Mesenchymal stem cell (in vitro differentiated cells and primary cell): ENCODE data around the gene ADORA2B.

Experiments
- DNase-seq: peaks from one replicate; pipeline ENCODE4 v3.0.0-alpha.2; 2013
- H2AFZ ChIP-seq: one replicate; pipeline ENCODE4 v1.6.1; 2013; ENCODE audit warnings: low read depth, mild to moderate bottlenecking, control low read depth, inconsistent platforms, low read length, moderate library complexity
- H2AK5ac ChIP-seq: 2 replicates; pipeline ENCODE4 v1.6.1; 2013; ENCODE audit warnings: low read length, moderate library complexity, mild to moderate bottlenecking, inconsistent platforms; ENCODE audit not compliant: severe bottlenecking
- H2BK120ac ChIP-seq: one replicate; pipeline ENCODE4 v1.6.1; 2013; ENCODE audit warnings: low read depth, mild to moderate bottlenecking, inconsistent platforms, low read length, moderate library complexity
- H2BK12ac ChIP-seq, 2 experiments: one replicate each; pipeline ENCODE4 v1.6.1; 2013; ENCODE audit warnings: inconsistent platforms in 2 of 2, low read length in 2 of 2, mild to moderate bottlenecking in 2 of 2, moderate library complexity in 2 of 2, control low read depth in 1 of 2
- H2BK15ac ChIP-seq: one replicate; pipeline ENCODE4 v1.6.1; 2013; ENCODE audit warnings: mild to moderate bottlenecking, low read depth, inconsistent platforms; ENCODE audit not compliant: poor library complexity, severe bottlenecking
- H2BK5ac ChIP-seq: 2 replicates; pipeline ENCODE4 v1.6.1; 2013; ENCODE audit warnings: low read depth, mild to moderate bottlenecking, low read length, control low read depth, inconsistent platforms; ENCODE audit not compliant: poor library complexity, severe bottlenecking
- H3K14ac ChIP-seq, 2 experiments: one replicate each; pipeline ENCODE4 v1.6.1; 2013; ENCODE audit warnings: inconsistent platforms in 2 of 2, low read length in 2 of 2, control low read depth in 1 of 2, mild to moderate bottlenecking in 1 of 2, moderate library complexity in 1 of 2
- H3K18ac ChIP-seq, 2 experiments: one replicate each; pipeline ENCODE4 v1.6.1; 2013; ENCODE audit warnings: inconsistent platforms in 2 of 2, low read length in 2 of 2, control low read depth in 1 of 2, low read depth in 1 of 2, mild to moderate bottlenecking in 1 of 2
- H3K23ac ChIP-seq, 2 experiments: one replicate each; pipeline ENCODE4 v1.6.1; 2013; ENCODE audit warnings: inconsistent platforms in 2 of 2, low read length in 2 of 2, mild to moderate bottlenecking in 2 of 2, moderate library complexity in 2 of 2, control low read depth in 1 of 2
- H3K27ac ChIP-seq: 2 replicates; pipeline ENCODE4 v1.5.1; 2013; ENCODE audit warnings: mild to moderate bottlenecking, moderate library complexity, low read length, control low read depth, inconsistent platforms; ENCODE audit not compliant: poor library complexity, severe bottlenecking
- H3K27me3 ChIP-seq, 2 experiments: 2 replicates each; pipeline versions ENCODE4 v1.6.1 to v1.7.0; 2013; ENCODE audit warnings: low read length in 2 of 2, mild to moderate bottlenecking in 2 of 2, moderate library complexity in 2 of 2, control low read depth in 1 of 2, inconsistent platforms in 1 of 2; ENCODE audit not compliant: control insufficient read depth in 1 of 2, insufficient read depth in 1 of 2
- H3K36me3 ChIP-seq, 2 experiments: 2 replicates each; pipeline versions ENCODE4 v1.6.1 to v1.7.0; 2013; ENCODE audit warnings: low read length in 2 of 2, control low read depth in 1 of 2, inconsistent platforms in 1 of 2, low read depth in 1 of 2, mild to moderate bottlenecking in 1 of 2; ENCODE audit not compliant: insufficient read depth in 2 of 2, control insufficient read depth in 1 of 2
- H3K4ac ChIP-seq, 2 experiments: one replicate each; pipeline ENCODE4 v1.6.1; 2013; ENCODE audit warnings: inconsistent platforms in 2 of 2, low read length in 2 of 2, mild to moderate bottlenecking in 2 of 2, moderate library complexity in 2 of 2, control low read depth in 1 of 2, low read depth in 1 of 2
- H3K4me1 ChIP-seq: 2 replicates; pipeline ENCODE4 v1.6.1; 2013; ENCODE audit warnings: low read depth, low read length, control low read depth; ENCODE audit not compliant: control insufficient read depth, insufficient read depth
- H3K4me2 ChIP-seq: 2 replicates; pipeline ENCODE4 v1.6.1; 2013; ENCODE audit warnings: low read length, mild to moderate bottlenecking, inconsistent platforms; ENCODE audit not compliant: poor library complexity, severe bottlenecking
- H3K4me3 ChIP-seq, 2 experiments: 2 replicates each; pipeline versions ENCODE4 v1.5.1 to v1.7.0; 2013; ENCODE audit warnings: low read length in 2 of 2, mild to moderate bottlenecking in 2 of 2, control low read depth in 1 of 2, low read depth in 1 of 2; ENCODE audit not compliant: insufficient read depth in 1 of 2
- H3K79me1 ChIP-seq: replicated peaks from 2 replicates; pipeline ENCODE4 v1.6.1; 2013; ENCODE audit warnings: mild to moderate bottlenecking, control low read depth, low read length, inconsistent platforms; ENCODE audit not compliant: poor library complexity, severe bottlenecking
- H3K9ac ChIP-seq: 2 replicates; pipeline ENCODE4 v1.7.0; 2013; ENCODE audit warnings: mild to moderate bottlenecking, low read length, moderate library complexity
- H3K9me3 ChIP-seq: 2 replicates; pipeline ENCODE4 v1.7.0; 2013; ENCODE audit warnings: mild to moderate bottlenecking, low read length; ENCODE audit not compliant: control insufficient read depth
- H4K8ac ChIP-seq: one replicate; pipeline ENCODE4 v1.6.1; 2013; ENCODE audit warnings: inconsistent platforms, mild to moderate bottlenecking, low read length, moderate library complexity
- H4K91ac ChIP-seq: one replicate; pipeline ENCODE4 v1.6.1; 2013; ENCODE audit warnings: mild to moderate bottlenecking, low read length, inconsistent platforms
- WGBS: methylation state at CpG from one replicate; pipeline ENCODE4 v1.1.7; 2013; ENCODE audit warnings: mixed read lengths; 5-methylcytosine and 5-hydroxymethylcytosine counted together

ADORA2B gene

DNA sequence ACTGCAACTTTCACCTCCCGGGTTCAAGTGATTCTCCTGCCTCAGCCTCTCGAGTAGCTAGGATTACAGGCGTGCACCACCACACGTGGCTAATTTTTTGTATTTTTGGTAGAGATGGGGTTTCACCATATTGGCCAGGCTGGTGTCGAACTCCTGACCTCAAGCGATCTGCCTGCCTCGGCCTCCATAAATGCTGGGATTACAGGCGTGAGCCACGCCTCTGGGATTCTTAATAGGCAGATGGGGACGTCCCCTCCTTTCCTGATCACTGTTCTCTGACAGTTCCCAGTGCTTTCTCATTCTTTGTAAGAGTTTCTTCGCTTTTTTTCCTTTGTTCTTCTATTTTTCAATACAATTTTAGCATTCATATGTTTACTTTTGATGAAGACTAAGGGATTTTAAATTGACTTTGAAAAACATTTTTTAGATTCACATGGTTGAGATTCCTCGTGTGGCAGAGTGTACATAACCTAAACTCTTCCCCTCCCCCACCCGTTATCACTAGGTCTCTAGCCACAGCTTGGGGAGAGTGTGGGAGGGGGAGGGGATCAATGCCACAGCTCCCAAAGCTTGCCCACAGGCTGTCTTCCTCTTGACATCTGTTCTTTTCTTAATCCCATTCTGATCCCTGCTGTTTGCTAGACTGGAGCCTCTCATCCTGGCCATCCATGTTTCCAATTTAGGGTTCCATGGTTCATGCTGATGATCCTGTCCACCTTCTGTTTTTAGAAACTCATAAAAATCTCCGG lies 11.0 kb downstream of the ADORA2B start:
- no peak overlapping the region for H4K91ac ChIP-seq
- peaks cover 0 to 9% of the 10 kb centered on the region in 2 experiments for H3K36me3 ChIP-seq
- no peak overlapping the region for H3K14ac ChIP-seq
- no peak overlapping the region for H2BK12ac ChIP-seq
- WGBS: 87% methylated on average over 11 of the region's 14 CpGs
- no peak overlapping the region for H2BK5ac ChIP-seq
- no peak overlapping the region for H3K27ac ChIP-seq
- no peak overlapping the region for H2AK5ac ChIP-seq
- H3K4me2 ChIP-seq: no peak overlapping the region
- no peak overlapping the region for H3K23ac ChIP-seq
- no peak for DNase-seq
- H3K4me1 ChIP-seq: peaks cover 27% of the 10 kb centered on the region
- no peaks in the 10 kb centered on the region for H3K9me3 ChIP-seq
- no peak overlapping the region for H2AFZ ChIP-seq
- H3K9ac ChIP-seq: no peak overlapping the region
- peaks cover 5% of the 10 kb centered on the region for H3K79me1 ChIP-seq
- H3K27me3 ChIP-seq: no peaks in the 10 kb centered on the region
- H3K4me3 ChIP-seq: no peak overlapping the region
- no peak overlapping the region for H2BK15ac ChIP-seq
- H2BK120ac ChIP-seq: no peak overlapping the region
- H4K8ac ChIP-seq: peak overlapping the region; percentile 0
- peak overlapping the region in 1 of 2 experiments; percentile 24 for H3K4ac ChIP-seq
- peak overlapping the region in 1 of 2 experiments; percentile 55 for H3K18ac ChIP-seq

DNA sequence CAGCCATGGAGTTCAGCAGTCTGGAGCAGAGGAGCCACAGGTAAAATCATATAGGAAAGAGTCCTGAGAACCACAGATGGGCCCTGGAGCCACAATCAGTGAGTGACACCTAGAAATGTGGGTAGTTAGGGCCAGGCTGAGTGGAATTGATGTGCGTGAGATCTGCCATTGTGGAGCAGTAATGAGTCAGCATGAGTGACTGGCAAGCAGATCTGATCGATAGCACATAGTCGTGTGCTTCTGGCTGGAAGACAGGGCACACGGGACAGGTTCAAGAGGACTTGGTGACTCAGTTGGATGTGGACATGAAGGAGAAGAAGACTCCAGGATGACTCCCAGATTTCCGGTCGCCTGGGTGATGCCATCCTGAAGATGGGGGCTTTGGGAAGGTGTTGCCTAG lies 12.3 kb downstream of the ADORA2B start:
- H2AK5ac ChIP-seq: no peak overlapping the region

DNA sequence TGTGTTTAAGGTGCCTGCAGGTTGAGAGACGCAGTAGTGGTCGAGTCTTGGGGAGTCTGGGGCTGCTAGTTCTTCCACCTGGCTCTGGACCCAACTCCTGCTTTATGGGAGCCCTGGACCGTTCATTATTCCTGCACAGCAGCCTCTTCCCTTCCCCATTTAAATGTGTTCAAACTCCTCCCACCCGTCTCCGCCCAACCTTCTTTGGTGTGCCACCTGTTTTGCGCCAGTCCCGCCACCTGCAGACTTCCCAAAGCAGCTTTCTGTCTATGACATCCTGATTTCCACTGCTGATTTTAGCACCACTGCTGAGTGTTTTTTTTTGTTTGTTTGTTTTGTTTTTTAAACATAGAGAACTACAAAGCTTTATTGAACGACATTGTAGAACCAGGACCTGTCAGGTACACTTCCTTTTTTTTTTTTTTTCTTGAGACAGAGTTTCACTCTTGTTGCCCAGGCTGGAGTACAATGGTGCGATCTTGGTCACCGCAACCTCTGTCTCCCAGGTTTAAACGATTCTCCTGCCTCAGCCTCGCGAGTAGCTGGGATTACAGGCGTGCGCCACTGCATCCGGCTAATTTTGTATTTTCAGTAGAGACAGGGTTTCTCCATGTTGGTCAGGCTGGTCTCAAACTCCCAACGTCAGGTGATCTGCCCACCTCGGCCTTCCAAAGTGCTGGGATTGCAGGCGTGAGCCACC lies 12.8 kb downstream of the ADORA2B start:
- Histone ChIP-seq H3K4me3 (no peak overlapping the region), H3K9me3 (no peaks in the 10 kb centered on the region), H2BK15ac (no peak overlapping the region), H3K27me3 (no peaks in the 10 kb centered on the region), H2AK5ac (peak overlapping the region; percentile 59), H3K18ac (no peak overlapping the region), H2BK5ac (no peak overlapping the region), H3K4me2 (no peak overlapping the region), H3K36me3 (no peaks in the 10 kb centered on the region), H3K14ac (no peak overlapping the region), H3K4me1 (peaks cover 17% of the 10 kb centered on the region), H3K23ac (no peak overlapping the region), H3K27ac (no peak overlapping the region), H2BK12ac (no peak overlapping the region), H3K4ac (peak overlapping the region in 1 of 2 experiments; percentile 68), H2BK120ac (no peak overlapping the region), H4K8ac (peak overlapping the region; percentile 84), H3K79me1 (no peaks in the 10 kb centered on the region), H4K91ac (peak overlapping the region; percentile 94), H2AFZ (no peak overlapping the region), H3K9ac (no peak overlapping the region)
- DNase-seq: no peak
- 97% methylated on average over 18 of the region's 19 CpGs for WGBS

More for the DNA sequence above, 12.3 kb downstream of the ADORA2B start:
- Histone ChIP-seq H3K4ac (peak overlapping the region in 1 of 2 experiments; percentile 2), H3K4me1 (peaks cover 20% of the 10 kb centered on the region), H3K23ac (no peak overlapping the region), H2AFZ (no peak overlapping the region), H3K9me3 (no peaks in the 10 kb centered on the region), H4K91ac (no peak overlapping the region), H4K8ac (no peak overlapping the region), H2BK12ac (peak overlapping the region in 1 of 2 experiments; percentile 0), H3K27ac (no peak overlapping the region), H2BK120ac (no peak overlapping the region), H3K9ac (no peak overlapping the region), H3K79me1 (no peaks in the 10 kb centered on the region), H3K14ac (no peak overlapping the region), H3K4me2 (no peak overlapping the region), H3K27me3 (no peaks in the 10 kb centered on the region), H3K4me3 (no peak overlapping the region), H3K18ac (peak overlapping the region in 1 of 2 experiments; percentile 18), H2BK15ac (no peak overlapping the region), H3K36me3 (no peaks in the 10 kb centered on the region), H2BK5ac (no peak overlapping the region)
- 74% methylated on average over 6 of the region's 6 CpGs for WGBS
- peak; percentile 38 for DNase-seq

DNA sequence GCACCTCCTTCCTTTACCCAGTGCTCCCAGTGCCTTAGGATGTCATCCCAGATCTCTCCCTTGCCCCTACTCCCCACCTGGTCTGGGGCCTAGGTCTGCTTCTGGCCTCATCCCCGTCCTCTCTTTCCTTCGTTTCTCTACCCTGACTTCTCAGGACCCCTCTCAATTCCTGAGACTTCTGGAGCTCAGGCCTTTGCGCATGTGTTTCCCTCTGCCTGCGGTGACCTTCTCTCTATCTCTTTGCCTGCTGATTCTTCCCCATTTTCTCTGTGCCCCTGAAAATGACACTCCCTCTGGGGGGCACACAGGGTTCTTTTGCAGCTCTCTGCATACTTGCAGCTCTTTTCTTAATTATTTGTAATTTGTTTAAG lies 13.5 kb downstream of the ADORA2B start:
- H2BK5ac ChIP-seq: no peak overlapping the region
- no peak overlapping the region for H3K14ac ChIP-seq
- H2BK12ac ChIP-seq: peak overlapping the region; percentile 59 to 84
- peak overlapping the region; percentile 64 for H2BK120ac ChIP-seq
- H3K27me3 ChIP-seq: no peaks in the 10 kb centered on the region
- peak overlapping the region in 1 of 2 experiments; percentile 68 for H3K4ac ChIP-seq
- H3K27ac ChIP-seq: peak overlapping the region; percentile 92
- peak overlapping the region; percentile 94 for H4K91ac ChIP-seq
- H3K9me3 ChIP-seq: no peaks in the 10 kb centered on the region
- peak overlapping the region; percentile 84 for H4K8ac ChIP-seq
- WGBS: 83% methylated on average over 4 of the region's 4 CpGs
- H3K23ac ChIP-seq: no peak overlapping the region
- peak overlapping the region; percentile 33 for H2AK5ac ChIP-seq
- peak overlapping the region; percentile 26 to 48 for H3K18ac ChIP-seq
- H3K9ac ChIP-seq: peak overlapping the region; percentile 87
- no peak overlapping the region for H3K4me2 ChIP-seq
- peak overlapping the region in 1 of 2 experiments; percentile 59 for H3K4me3 ChIP-seq
- no peaks in the 10 kb centered on the region for H3K79me1 ChIP-seq
- peak overlapping the region; percentile 39 for H2BK15ac ChIP-seq
- DNase-seq: no peak
- no peaks in the 10 kb centered on the region for H3K36me3 ChIP-seq
- peaks cover 13% of the 10 kb centered on the region for H3K4me1 ChIP-seq
- H2AFZ ChIP-seq: no peak overlapping the region
